ENCODE measurements around the gene GRIP1.

The GRIP1 gene

GRCh38 chr12:66653796-66654195 lies 25.1 kb downstream of the GRIP1 start:
- no peak for DNase-seq (ENCODE audit: extremely low read depth in 1 of 2, low read depth in 1 of 2)

DNA sequence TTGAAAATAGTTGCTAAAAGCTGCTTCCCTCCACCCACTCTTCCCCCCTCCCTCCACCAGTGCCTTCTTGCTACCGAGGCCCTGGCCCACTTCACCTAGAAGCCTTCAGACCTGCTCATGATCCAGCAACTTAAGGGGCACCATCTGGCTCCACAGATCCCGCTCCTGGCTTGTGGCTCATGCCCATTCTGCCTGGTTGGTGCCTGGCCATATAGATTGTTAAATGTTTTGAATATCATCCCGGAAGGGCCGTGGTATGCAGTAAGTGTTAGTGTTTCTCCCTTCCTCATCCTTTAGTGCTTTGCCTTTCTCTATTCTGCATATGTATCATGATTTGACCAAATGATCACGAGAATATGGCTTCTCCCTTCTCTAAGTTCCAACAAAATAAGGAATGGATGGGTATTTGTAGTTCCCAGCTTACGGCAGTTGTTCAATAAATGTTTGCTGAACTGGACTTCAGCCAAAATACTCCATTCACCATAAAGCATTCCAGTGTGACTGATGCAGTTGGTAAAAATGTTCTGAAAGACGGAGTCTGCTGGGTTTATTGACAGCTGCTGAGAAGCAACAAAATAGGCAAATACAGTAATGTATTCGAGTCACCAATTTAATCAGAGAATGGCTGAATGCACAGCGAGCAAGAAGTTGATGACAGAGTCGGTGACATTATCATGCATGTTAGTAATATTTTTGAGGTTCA lies 30.7 kb downstream of the GRIP1 start:
- DNase-seq (ENCODE audit: extremely low read depth in 1 of 2, low read depth in 1 of 2) = no peak

GRCh38 chr12:66647034-66647691 lies 31.7 kb downstream of the GRIP1 start:
- no peak for DNase-seq (ENCODE audit: extremely low read depth in 1 of 2, low read depth in 1 of 2)

DNA sequence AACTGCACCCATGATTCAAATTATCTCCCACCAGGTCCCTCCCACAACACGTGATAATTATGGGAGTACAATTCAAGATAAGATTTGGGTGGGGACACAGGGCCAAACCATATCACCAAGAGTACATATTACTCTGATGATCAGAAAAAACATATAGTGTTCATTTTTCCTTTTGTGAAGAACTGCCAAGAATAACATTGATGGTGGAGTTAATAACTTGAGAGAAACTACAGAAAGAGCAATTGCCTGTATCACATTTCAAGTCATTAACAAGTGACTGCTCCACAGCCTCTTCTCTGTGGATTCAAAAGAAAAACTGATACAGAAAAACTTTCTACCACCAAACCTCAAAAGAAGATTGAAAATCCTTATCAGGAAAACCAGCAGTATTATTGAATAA lies 34.7 kb downstream of the GRIP1 start:
- DNase-seq (ENCODE audit: extremely low read depth in 1 of 2, low read depth in 1 of 2) = no peak

DNA sequence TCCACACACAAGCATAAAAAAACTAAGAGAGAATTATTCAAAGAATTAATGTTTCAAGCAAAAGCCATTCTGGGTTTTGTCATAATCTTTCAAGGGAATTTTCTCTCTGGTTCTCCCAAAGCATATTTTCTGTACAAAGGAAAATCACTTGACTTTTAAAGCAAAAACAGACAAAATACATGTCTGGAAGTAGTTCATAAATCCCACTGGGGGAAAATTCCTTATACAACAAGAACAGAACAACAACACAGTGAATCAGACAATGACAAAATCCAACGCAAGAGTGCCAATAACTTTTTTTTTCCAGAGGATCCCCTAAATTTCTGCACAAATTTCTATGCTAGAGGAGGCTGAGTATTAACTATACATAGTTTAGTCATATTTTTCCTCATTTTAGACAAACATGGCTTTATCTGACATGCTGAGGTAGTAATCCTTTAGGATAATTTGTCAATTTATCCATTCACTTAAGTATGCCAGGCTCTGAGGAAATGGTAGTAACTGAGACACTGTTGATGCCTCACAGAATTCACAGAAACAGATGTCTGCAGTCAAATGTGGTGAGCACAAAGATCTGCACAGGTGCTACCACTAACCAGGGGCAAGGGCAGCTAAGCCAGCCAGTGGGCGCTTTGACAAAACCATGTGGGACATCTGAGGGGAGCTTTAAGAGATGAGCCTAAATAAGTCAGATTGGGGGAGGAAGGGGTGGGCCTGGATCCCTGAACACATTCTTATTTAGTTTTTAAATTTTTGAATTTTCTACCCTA lies 38.0 kb downstream of the GRIP1 start:
- no peak for DNase-seq (ENCODE audit: extremely low read depth in 1 of 2, low read depth in 1 of 2)

GRCh38 chr12:66638666-66639065 lies 40.2 kb downstream of the GRIP1 start:
- DNase-seq (ENCODE audit: extremely low read depth in 1 of 2, low read depth in 1 of 2) = no peak

DNA sequence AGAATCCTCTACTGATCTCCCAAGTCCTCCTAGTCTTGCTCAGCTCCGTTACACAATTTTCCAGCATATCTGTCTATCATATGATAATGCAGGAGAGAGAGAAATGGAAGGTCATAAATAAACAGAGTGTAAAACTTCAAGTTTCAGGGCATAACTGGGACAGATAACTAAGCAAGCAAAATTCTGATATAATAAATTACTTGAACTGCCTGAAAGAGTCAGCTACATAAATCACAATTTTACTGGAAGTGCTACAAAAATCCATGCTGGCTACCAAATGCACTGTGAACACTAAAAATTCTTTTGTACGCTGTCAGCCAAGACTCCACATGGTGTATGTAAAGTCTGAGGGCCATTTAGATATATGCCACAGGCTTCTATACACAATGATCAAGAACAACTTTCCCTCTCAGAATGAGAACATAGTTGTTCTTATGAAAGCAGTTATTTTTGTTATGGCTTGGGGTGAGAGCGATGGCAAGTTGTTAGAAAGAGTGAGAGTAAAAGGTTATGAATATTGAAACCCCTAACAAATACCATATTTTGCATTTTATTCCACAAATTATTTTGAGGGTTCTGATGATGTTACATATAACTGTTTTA lies 41.1 kb downstream of the GRIP1 start:
- no peak for DNase-seq (ENCODE audit: extremely low read depth in 1 of 2, low read depth in 1 of 2)

- DNase-seq (ENCODE audit: extremely low read depth in 1 of 2, low read depth in 1 of 2) = no peak
These were observed 42.1 kb downstream of the GRIP1 start for GRCh38 chr12:66636771-66637170.

DNA sequence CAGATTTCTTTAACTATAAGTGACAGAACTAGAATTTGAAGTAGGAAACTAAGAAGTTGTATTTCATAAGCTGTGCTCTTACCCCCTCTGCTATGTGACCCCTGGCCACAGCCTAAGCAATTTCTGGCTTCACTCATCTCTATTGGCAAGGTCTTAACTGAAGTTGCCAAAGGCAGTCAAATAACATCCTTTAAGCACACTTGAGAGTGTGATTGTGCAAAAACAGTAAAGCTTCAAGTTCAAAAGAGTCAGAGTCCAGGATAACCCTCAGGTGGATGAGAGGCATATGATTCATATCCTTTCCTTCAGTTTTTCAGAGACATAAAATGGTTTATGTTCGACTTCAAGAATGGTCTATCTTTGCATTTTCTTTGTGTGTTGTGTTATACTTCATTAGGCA lies 45.2 kb downstream of the GRIP1 start:
- no peak for DNase-seq (ENCODE audit: extremely low read depth in 1 of 2, low read depth in 1 of 2)

- no peak for DNase-seq (ENCODE audit: extremely low read depth in 1 of 2, low read depth in 1 of 2)
These were observed 49.6 kb downstream of the GRIP1 start for GRCh38 chr12:66629138-66629870.

DNA sequence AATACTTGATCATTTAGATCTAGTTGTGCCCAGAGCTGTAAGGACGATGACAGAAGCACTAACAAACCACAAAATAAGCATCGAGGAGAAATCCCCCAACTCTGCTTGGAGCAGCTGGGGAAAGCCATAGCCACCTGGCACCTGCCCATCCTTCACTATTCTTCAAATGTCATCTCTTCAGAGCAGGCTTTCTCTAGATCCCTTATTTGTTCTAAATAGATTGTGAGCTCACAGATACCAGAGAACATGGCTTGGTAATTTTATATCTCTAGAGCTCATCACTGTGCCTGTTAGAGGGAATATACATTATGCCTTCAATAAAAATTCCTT lies 50.9 kb downstream of the GRIP1 start:
- no peak for DNase-seq (ENCODE audit: extremely low read depth in 1 of 2, low read depth in 1 of 2)

DNA sequence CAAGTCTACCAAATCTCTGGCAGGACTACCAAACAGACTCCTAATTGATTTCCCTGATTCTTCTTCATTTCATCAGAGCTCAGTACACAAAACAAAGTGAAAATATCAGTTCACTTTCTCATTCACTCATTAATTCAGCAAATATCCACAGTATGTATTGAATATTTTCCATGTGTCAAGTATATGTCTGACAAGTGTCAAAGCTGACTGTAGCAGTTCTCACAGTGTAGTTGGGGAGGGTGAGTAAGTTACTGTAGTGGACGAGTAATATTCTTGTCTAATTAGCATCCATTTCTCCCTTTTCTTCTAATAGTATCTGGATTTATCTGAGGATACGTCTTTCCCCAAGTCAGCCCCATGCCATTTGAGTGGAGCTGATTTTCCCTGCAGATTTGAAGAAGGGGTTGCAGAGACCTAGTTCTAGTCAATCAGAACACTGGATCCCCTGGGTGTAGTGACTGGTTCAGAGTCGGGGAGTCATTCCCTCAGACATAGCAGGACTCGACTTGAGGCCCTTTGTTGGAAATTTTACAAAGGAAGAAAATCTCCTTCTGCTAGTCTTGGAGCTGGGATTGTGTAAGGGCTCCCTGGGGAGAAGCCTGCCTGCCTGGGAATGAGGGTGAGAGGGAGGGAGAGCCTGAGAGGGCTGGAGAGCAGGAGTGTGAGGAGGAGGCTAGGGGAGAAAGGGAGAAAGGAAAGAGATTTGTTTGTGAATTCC lies 51.4 kb downstream of the GRIP1 start:
- no peak for DNase-seq (ENCODE audit: extremely low read depth in 1 of 2, low read depth in 1 of 2)

DNA sequence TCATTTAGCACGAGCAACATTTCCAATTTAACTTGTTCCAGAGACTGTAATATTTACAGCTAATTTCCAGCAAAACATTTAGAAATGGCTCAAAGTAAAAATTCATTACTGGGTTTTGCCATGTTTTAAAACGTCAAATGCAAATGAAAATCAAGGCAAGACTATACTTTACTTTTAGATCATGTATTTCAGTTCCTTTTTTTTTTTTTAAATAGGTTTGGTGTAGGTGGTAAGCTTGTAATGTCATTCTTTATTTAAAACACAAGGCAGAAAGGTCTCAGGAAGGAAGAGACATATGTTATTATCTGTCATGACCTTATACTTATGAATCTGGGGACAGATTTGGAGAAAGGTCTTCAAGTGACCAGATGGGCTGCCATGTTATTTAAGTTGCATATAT lies 54.1 kb downstream of the GRIP1 start:
- DNase-seq (ENCODE audit: extremely low read depth in 1 of 2, low read depth in 1 of 2) = no peak

GRCh38 chr12:66623455-66623854 lies 55.4 kb downstream of the GRIP1 start:
- no peak for DNase-seq (ENCODE audit: extremely low read depth in 1 of 2, low read depth in 1 of 2)

- DNase-seq (ENCODE audit: extremely low read depth in 1 of 2, low read depth in 1 of 2) = no peak
These were observed 58.2 kb downstream of the GRIP1 start for GRCh38 chr12:66620688-66621087.

GRCh38 chr12:66620026-66620425 lies 58.9 kb downstream of the GRIP1 start:
- DNase-seq (ENCODE audit: extremely low read depth in 1 of 2, low read depth in 1 of 2) = no peak

DNA sequence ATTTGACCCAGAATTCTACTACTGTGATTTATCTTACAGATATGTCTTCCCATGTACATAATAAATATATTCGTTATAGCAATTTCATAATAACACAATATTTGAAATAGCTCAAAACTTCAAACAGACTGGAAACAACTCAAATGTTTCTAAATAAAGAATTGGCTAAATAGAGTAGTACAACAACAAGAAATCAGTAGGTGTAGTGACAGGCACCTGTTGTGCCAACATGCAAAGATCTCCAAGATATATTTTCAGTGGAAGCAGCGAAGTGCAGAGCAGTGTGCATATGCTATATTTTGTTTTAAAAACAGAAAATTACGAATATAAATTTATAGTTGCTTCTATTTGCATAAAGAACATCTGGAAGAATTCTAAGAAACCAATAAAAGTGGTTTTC lies 60.9 kb downstream of the GRIP1 start:
- no peak for DNase-seq (ENCODE audit: extremely low read depth in 1 of 2, low read depth in 1 of 2)

- DNase-seq (ENCODE audit: extremely low read depth in 1 of 2, low read depth in 1 of 2) = no peak
These were observed 66.6 kb downstream of the GRIP1 start for GRCh38 chr12:66612090-66612775.

GRCh38 chr12:66607147-66607546 lies 71.7 kb downstream of the GRIP1 start:
- no peak for DNase-seq (ENCODE audit: extremely low read depth in 1 of 2, low read depth in 1 of 2)

GRCh38 chr12:66605293-66605692 lies 73.6 kb downstream of the GRIP1 start:
- DNase-seq (ENCODE audit: extremely low read depth in 1 of 2, low read depth in 1 of 2) = no peak

Data from stimulated activated CD8-positive, alpha-beta memory T cell treated with anti-CD3 and anti-CD28 coated beads, Interleukin-7, amount 100 ng/mL, for 48 hours (primary cell).